Stimulated activated CD4-positive, alpha-beta T cell treated with anti-CD3 and anti-CD28 coated beads, Interleukin-12 subunit alpha, Interleukin-12 subunit beta, amount 100 ng/mL, for 48 hours (primary cell): ENCODE measurements around the gene ERCC6L2.

Experiments
- DNase-seq, 3 donors: peaks; one replicate each; pipeline ENCODE4 v3.0.0-alpha.2; 2020; ENCODE audit warnings: low read depth in 2 of 3, low spot score in 1 of 3

ERCC6L2 gene

GRCh38 chr9:95864852-95865580 lies 10.5 kb upstream of the ERCC6L2 start:
- DNase-seq: no peak

GRCh38 chr9:95870352-95870751 lies 5.1 kb upstream of the ERCC6L2 start:
- no peak for DNase-seq

- no peak for DNase-seq
Measured at GRCh38 chr9:95870906-95871305, 4.6 kb upstream of the ERCC6L2 start.

- no peak for DNase-seq
Measured at GRCh38 chr9:95874303-95874988, 1.0 kb upstream of the ERCC6L2 start.

- peak; percentile 47 to 62 (median 51) for DNase-seq
Measured at GRCh38 chr9:95874989-95875304, 544 bp upstream of the ERCC6L2 start.

- no peak for DNase-seq
Measured at GRCh38 chr9:95876138-95876444, 600 bp downstream of the ERCC6L2 start.

GRCh38 chr9:95876595-95876994 lies 1.1 kb downstream of the ERCC6L2 start:
- DNase-seq: no peak

- DNase-seq: no peak
Measured at GRCh38 chr9:95877984-95878383, 2.5 kb downstream of the ERCC6L2 start.

- no peak for DNase-seq
Measured at GRCh38 chr9:95879591-95879990, 4.1 kb downstream of the ERCC6L2 start.

- DNase-seq: no peak
Measured at GRCh38 chr9:95880021-95880690, 4.7 kb downstream of the ERCC6L2 start.

GRCh38 chr9:95887926-95888497 lies 12.5 kb downstream of the ERCC6L2 start:
- DNase-seq: no peak

- no peak for DNase-seq
Measured at GRCh38 chr9:95890594-95890993, 15.1 kb downstream of the ERCC6L2 start.

GRCh38 chr9:95891067-95891671 lies 15.7 kb downstream of the ERCC6L2 start:
- no peak for DNase-seq

- no peak for DNase-seq
Measured at GRCh38 chr9:95892690-95893089, 17.2 kb downstream of the ERCC6L2 start.

- DNase-seq: no peak
Measured at GRCh38 chr9:95896580-95896979, 21.1 kb downstream of the ERCC6L2 start.

- DNase-seq: no peak
Measured at GRCh38 chr9:95901506-95901905, 26.0 kb downstream of the ERCC6L2 start.

GRCh38 chr9:95903398-95903797 lies 27.9 kb downstream of the ERCC6L2 start:
- DNase-seq: no peak

- DNase-seq: no peak
Measured at GRCh38 chr9:95907794-95908193, 32.3 kb downstream of the ERCC6L2 start.

- DNase-seq: no peak
Measured at GRCh38 chr9:95910023-95910707, 34.7 kb downstream of the ERCC6L2 start.

GRCh38 chr9:95910770-95911340 lies 35.4 kb downstream of the ERCC6L2 start:
- DNase-seq: no peak

GRCh38 chr9:95912773-95913172 lies 37.3 kb downstream of the ERCC6L2 start:
- DNase-seq: no peak
